Endothelial cell of umbilical vein (primary cell): ENCODE results near the gene EFS. TPM values are rescaled to one million over a fixed set of nuclear protein-coding genes. Genes with fewer than 3 reads are reported as not detected.

Source experiments
- BruUV-seq: library from RNA; stranded (reverse); fragments of 400-500 nt; replicated peaks from 2 replicates; lab custom pipeline; 2021; lab: Mats Ljungman, UMichigan
- CTCF ChIA-PET: fragments of 300-600, 350-600 bp; sonication (Branson Sonifier 250); formaldehyde crosslinking; loops from one replicate; lab custom pipeline; 2021; ENCODE audit warnings: antibody characterized with exemption, inconsistent platforms; lab: Charles Lee
- POLR2A ChIA-PET: fragments of 300-600, 350-600 bp; sonication (Branson Sonifier 250); formaldehyde crosslinking; loops from one replicate; lab custom pipeline; 2021; ENCODE audit warnings: antibody characterized with exemption, inconsistent platforms; lab: Charles Lee
- DNase-seq: peaks from one replicate; pipeline ENCODE4 v3.0.0-alpha.2; 2011; ENCODE audit warnings: low read depth, low spot score
- FAIRE-seq: peaks from 2 replicates; lab custom pipeline; 2011; peaks lifted over from hg19 to GRCh38; lab: Jason Lieb, UNC
- H2AFZ ChIP-seq: 2 replicates; pipeline ENCODE4 v1.6.0; 2012; ENCODE audit warnings: low read depth, low read length, control low read depth, inconsistent platforms
- H3K27ac ChIP-seq: 2 replicates; pipeline ENCODE4 v1.5.1; 2011; ENCODE audit warnings: low read depth, mild to moderate bottlenecking, control low read depth, low read length, moderate library complexity; ENCODE audit not compliant: insufficient read depth
- H3K27me3 ChIP-seq, 2 experiments: 2 replicates each; pipeline versions ENCODE4 v1.6.0 to v1.6.1; 2011; ENCODE audit warnings: low read length in 2 of 2, mixed read lengths in 1 of 2; ENCODE audit not compliant: control insufficient read depth in 2 of 2, insufficient read depth in 2 of 2
- H3K36me3 ChIP-seq, 2 experiments: 2 replicates in 1 of 2; 3 replicates in 1 of 2; pipeline ENCODE4 v1.5.1; 2011; ENCODE audit warnings: low read length in 2 of 2, mild to moderate bottlenecking in 1 of 2, moderate library complexity in 1 of 2; ENCODE audit not compliant: control insufficient read depth in 2 of 2, insufficient read depth in 2 of 2; ENCODE audit errors: extremely low read depth in 1 of 2
- H3K4me1 ChIP-seq: 3 replicates; pipeline ENCODE4 v1.5.1; 2011; ENCODE audit warnings: mild to moderate bottlenecking, low read length; ENCODE audit not compliant: control insufficient read depth, insufficient read depth; ENCODE audit errors: extremely low read depth
- H3K4me2 ChIP-seq: 2 replicates; pipeline ENCODE4 v1.6.1; 2011; ENCODE audit warnings: low read length, control low read depth, mixed read lengths; ENCODE audit not compliant: insufficient read depth
- H3K4me3 ChIP-seq, 3 experiments: fragments of 200-600 bp in 1 of 3; sonication (generic), shearing (Covaris generic) in 1 of 3; replicated peaks in 1 of 3; 2 replicates each; pipeline ENCODE4 v1.5.1; 2011 to 2016; ENCODE audit warnings: control low read depth in 3 of 3, low read length in 3 of 3, mild to moderate bottlenecking in 2 of 3, inconsistent platforms in 1 of 3, low read depth in 1 of 3, moderate library complexity in 1 of 3; ENCODE audit not compliant: insufficient read depth in 1 of 3
- H3K79me2 ChIP-seq: 2 replicates; pipeline ENCODE4 v1.6.0; 2012; ENCODE audit warnings: low read length, inconsistent platforms; ENCODE audit not compliant: control insufficient read depth, insufficient read depth
- H3K9ac ChIP-seq: replicated peaks from 2 replicates; pipeline ENCODE3; 2011; ENCODE audit warnings: low read length, control low read depth; ENCODE audit not compliant: insufficient read depth; ENCODE audit errors: extremely low read depth
- H3K9me1 ChIP-seq: replicated peaks from 3 replicates; pipeline ENCODE4 v1.6.0; 2011; ENCODE audit warnings: mild to moderate bottlenecking, low read length; ENCODE audit not compliant: control insufficient read depth, insufficient read depth; ENCODE audit errors: extremely low read depth
- H3K9me3 ChIP-seq: replicated peaks from 2 replicates; pipeline ENCODE4 v1.5.1; 2012; ENCODE audit warnings: low read length, inconsistent platforms; ENCODE audit not compliant: control insufficient read depth, insufficient read depth
- H4K20me1 ChIP-seq: replicated peaks from 2 replicates; pipeline ENCODE3; 2011; ENCODE audit warnings: mild to moderate bottlenecking, low read length; ENCODE audit not compliant: control insufficient read depth, insufficient read depth; ENCODE audit errors: extremely low read depth
- FOS ChIP-seq: IDR thresholded peaks from 2 replicates; pipeline ENCODE4 v1.6.1; 2011; ENCODE audit warnings: mild to moderate bottlenecking, low read length, moderate library complexity, borderline replicate concordance; ENCODE audit not compliant: insufficient read depth
- GATA2 ChIP-seq: IDR thresholded peaks from 2 replicates; pipeline ENCODE4 v1.7.0; 2011; ENCODE audit warnings: low read depth, mild to moderate bottlenecking, moderate library complexity, mixed read lengths, low read length; ENCODE audit not compliant: insufficient read length, insufficient read depth
- MYC ChIP-seq: IDR thresholded peaks from one replicate; pipeline ENCODE4 v1.6.1; 2011; ENCODE audit warnings: mild to moderate bottlenecking, low read depth, low read length
- POLR2AphosphoS5 ChIP-seq: IDR thresholded peaks from 2 replicates; pipeline ENCODE4 v1.6.1; 2012; ENCODE audit warnings: low read depth, mild to moderate bottlenecking, control low read depth, low read length, moderate library complexity; ENCODE audit not compliant: insufficient read depth
- dilution Hi-C: fragments of 300-500 bp; cut with MboI; formaldehyde crosslinking; loops from one replicate; pipeline ENCODE4 v1.15.0; 2019; ENCODE audit warnings: low sequenced_read_pairs; ENCODE audit not compliant: extremely low pct_ligation_motif_present
- intact Hi-C: fragments of 100-400 bp; cut with micrococcal nuclease; formaldehyde crosslinking; loops from one replicate; pipeline ENCODE4 v1.10.0; 2022
- polyA plus RNA-seq, 4 experiments: library from polyadenylated mRNA; depleted of rRNA in 3 of 4; stranded (reverse) in 3 of 4; unstranded in 1 of 4; fragments of >200 nt; gene quantifications; 2 replicates each; pipeline versions ENCODE4 v1.2.1 to v1.2.3, GENCODE V29; 2011 to 2012; ENCODE audit warnings: missing spikeins in 1 of 4
- total RNA-seq: library from RNA; stranded (reverse); gene quantifications from 2 replicates; pipeline ENCODE4 v1.2.3, GENCODE V29; 2021
- TF ChIP-seq, protein P1 (sequence below), 2 donors: IDR thresholded peaks; 1 replicate in 1 of 2; 2 replicates in 1 of 2; pipeline ENCODE4 v1.5.1; 2011; ENCODE audit warnings: low read length in 2 of 2, mild to moderate bottlenecking in 2 of 2, moderate library complexity in 2 of 2, control low read depth in 1 of 2, inconsistent platforms in 1 of 2, low read depth in 1 of 2; ENCODE audit not compliant: insufficient read depth in 1 of 2; ENCODE audit errors: extremely low read depth in 1 of 2

EFS gene
- total and polyA plus RNA-seq, 2 donors (not counting 3 experiments of a cell fraction or from before 2014, with no cell fraction given), result 0.03 to 0.13 TPM

DNA sequence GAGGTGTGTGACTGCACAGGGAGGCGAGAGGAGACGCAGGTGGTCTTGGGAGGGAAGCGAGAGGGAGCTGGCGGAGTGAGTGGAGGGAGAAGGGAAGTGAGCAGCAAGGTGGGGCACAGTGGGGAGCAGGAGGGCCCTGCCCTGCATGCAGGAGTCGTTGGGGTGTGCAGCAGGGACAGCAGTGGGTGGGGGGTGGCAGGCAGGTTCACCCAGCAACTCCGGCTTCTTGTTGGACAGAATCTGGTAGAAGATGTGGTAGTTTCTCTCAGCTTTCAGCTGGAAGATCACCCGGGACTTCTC, 38.1 kb upstream of the EFS start:
- FAIRE-seq (no peak), DNase-seq (no peak)
- dilution Hi-C loops, result no loop called here
- Histone ChIP-seq H3K36me3 (no peaks in the 10 kb centered on the region), H3K9ac (no peak overlapping the region), H3K4me1 (no peaks in the 10 kb centered on the region), H3K79me2 (no peaks in the 10 kb centered on the region), H3K4me3 (no peak overlapping the region), H3K4me2 (no peak overlapping the region), H3K27me3 (no peaks in the 10 kb centered on the region), H4K20me1 (no peaks in the 10 kb centered on the region), H3K9me1 (no peaks in the 10 kb centered on the region), H2AFZ (no peak overlapping the region), H3K9me3 (no peaks in the 10 kb centered on the region), H3K27ac (no peak overlapping the region)
- intact Hi-C loops, result no loop called here
- ChIA-PET POLR2A (no interaction called here), CTCF (no interaction called here)
- BruUV-seq, result no TSS peak
- TF ChIP-seq MYC (no peak), POLR2AphosphoS5 (no peak), FOS (no peak), GATA2 (no peak)
- TF ChIP-seq, protein P1, sequence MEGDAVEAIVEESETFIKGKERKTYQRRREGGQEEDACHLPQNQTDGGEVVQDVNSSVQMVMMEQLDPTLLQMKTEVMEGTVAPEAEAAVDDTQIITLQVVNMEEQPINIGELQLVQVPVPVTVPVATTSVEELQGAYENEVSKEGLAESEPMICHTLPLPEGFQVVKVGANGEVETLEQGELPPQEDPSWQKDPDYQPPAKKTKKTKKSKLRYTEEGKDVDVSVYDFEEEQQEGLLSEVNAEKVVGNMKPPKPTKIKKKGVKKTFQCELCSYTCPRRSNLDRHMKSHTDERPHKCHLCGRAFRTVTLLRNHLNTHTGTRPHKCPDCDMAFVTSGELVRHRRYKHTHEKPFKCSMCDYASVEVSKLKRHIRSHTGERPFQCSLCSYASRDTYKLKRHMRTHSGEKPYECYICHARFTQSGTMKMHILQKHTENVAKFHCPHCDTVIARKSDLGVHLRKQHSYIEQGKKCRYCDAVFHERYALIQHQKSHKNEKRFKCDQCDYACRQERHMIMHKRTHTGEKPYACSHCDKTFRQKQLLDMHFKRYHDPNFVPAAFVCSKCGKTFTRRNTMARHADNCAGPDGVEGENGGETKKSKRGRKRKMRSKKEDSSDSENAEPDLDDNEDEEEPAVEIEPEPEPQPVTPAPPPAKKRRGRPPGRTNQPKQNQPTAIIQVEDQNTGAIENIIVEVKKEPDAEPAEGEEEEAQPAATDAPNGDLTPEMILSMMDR (IDR thresholded peaks at IDR 0.05; ENCODE audit: extremely low read depth in 1 of 2, insufficient read depth in 1 of 2, low read depth in 1 of 2, low read length in 2 of 2), result no peak
